HepG2 (cell line): ENCODE data around the gene CYP4F22. TPM values are rescaled to one million over a fixed set of nuclear protein-coding genes. Genes with fewer than 3 reads are reported as not detected.

Source experiments
- ATAC-seq: fragments of 200-7000 bp; cut with Tn5 transposase; 3 replicates; pipeline ENCODE4 v1.9.1; 2020; ENCODE audit warnings: mild to moderate bottlenecking, moderate library complexity
- BruUV-seq: library from RNA; stranded (reverse); fragments of 400-500 nt; replicated peaks from 2 replicates; lab custom pipeline; 2021; lab: Mats Ljungman, UMichigan
- CTCF ChIA-PET: fragments of 300-600 bp; formaldehyde crosslinking; extraction: SDS; loops from one replicate; lab custom pipeline; 2021; ENCODE audit warnings: low total read pairs, inconsistent platforms, low intra/inter-chr PET ratio; lab: Yijun Ruan, JAX
- POLR2A ChIA-PET: fragments of 350-600 bp; sonication (Branson Sonifier 250); formaldehyde crosslinking; loops from one replicate; lab custom pipeline; 2020; ENCODE audit warnings: antibody characterized with exemption, inconsistent platforms; lab: Yijun Ruan, JAX
- DNase-seq: peaks from one replicate; pipeline ENCODE4 v3.0.0-alpha.2; 2015; ENCODE audit warnings: low spot score
- FAIRE-seq: peaks from 3 replicates; lab custom pipeline; 2011; peaks lifted over from hg19 to GRCh38; lab: Jason Lieb, UNC
- H2AFZ ChIP-seq: one replicate; pipeline ENCODE4 v1.6.1; 2011; ENCODE audit warnings: low read length, inconsistent platforms
- H3K27ac ChIP-seq: fragments of 300-600 bp; 3 replicates; pipeline ENCODE4 v1.8.0; 2011; ENCODE audit warnings: mixed run types, mild to moderate bottlenecking, mixed read lengths, low read length, inconsistent platforms; ENCODE audit not compliant: insufficient read depth; ENCODE audit errors: extremely low read length
- H3K27me3 ChIP-seq, 2 experiments: fragments of 200-600 bp in 1 of 2; 2 replicates in 1 of 2; 3 replicates in 1 of 2; pipeline versions ENCODE4 v1.6.0 to v1.8.0; 2011; ENCODE audit warnings: low read length in 2 of 2, mild to moderate bottlenecking in 2 of 2, moderate library complexity in 2 of 2, inconsistent platforms in 1 of 2; ENCODE audit not compliant: insufficient read depth in 2 of 2, control insufficient read depth in 1 of 2
- H3K36me3 ChIP-seq, 2 experiments: fragments of 200-600 bp in 1 of 2; replicated peaks in 1 of 2; 2 replicates in 1 of 2; 3 replicates in 1 of 2; pipeline versions ENCODE4 v1.5.1 to v1.8.0; 2011; ENCODE audit warnings: low read length in 2 of 2, inconsistent platforms in 1 of 2; ENCODE audit not compliant: insufficient read depth in 2 of 2, control insufficient read depth in 1 of 2
- H3K4me1 ChIP-seq: 2 replicates; pipeline ENCODE4 v1.5.1; 2012; ENCODE audit warnings: low read length, inconsistent platforms; ENCODE audit not compliant: insufficient read depth
- H3K4me2 ChIP-seq: 2 replicates; pipeline ENCODE4 v1.6.0; 2011; ENCODE audit warnings: low read depth, low read length, inconsistent platforms
- H3K4me3 ChIP-seq, 3 experiments: fragments of 200-600 bp in 1 of 3; sonication (generic), shearing (Covaris generic) in 1 of 3; replicated peaks in 1 of 3; 2 replicates each; pipeline ENCODE4 v1.5.1; 2011 to 2016; ENCODE audit warnings: low read length in 3 of 3, inconsistent platforms in 2 of 3, low read depth in 2 of 3, mild to moderate bottlenecking in 2 of 3, control low read depth in 1 of 3, mixed read lengths in 1 of 3; ENCODE audit not compliant: insufficient read depth in 1 of 3
- H3K79me2 ChIP-seq: one replicate; pipeline ENCODE4 v1.6.1; 2011; ENCODE audit warnings: low read length, inconsistent platforms; ENCODE audit not compliant: insufficient read depth
- H3K9ac ChIP-seq: 2 replicates; pipeline ENCODE4 v1.6.0; 2011; ENCODE audit warnings: mild to moderate bottlenecking, low read depth, low read length, inconsistent platforms; ENCODE audit not compliant: insufficient read depth
- H3K9me3 ChIP-seq: 2 replicates; pipeline ENCODE4 v1.5.1; 2012; ENCODE audit warnings: mild to moderate bottlenecking, low read length
- H4K20me1 ChIP-seq: 2 replicates; pipeline ENCODE4 v1.6.0; 2011; ENCODE audit warnings: inconsistent platforms, mild to moderate bottlenecking, low read length, moderate library complexity; ENCODE audit not compliant: insufficient read depth
- EEA1 ChIP-seq: sonication (generic); formaldehyde crosslinking; IDR thresholded peaks from 2 replicates; pipeline ENCODE4 v1.5.1; 2020; ENCODE audit warnings: mild to moderate bottlenecking, missing genetic modification reagents, borderline replicate concordance
- KDM1A ChIP-seq: IDR thresholded peaks from 2 replicates; pipeline ENCODE4 v1.6.1; 2016; ENCODE audit warnings: missing compliant biosample characterization
- KDM5B ChIP-seq: sonication (generic); formaldehyde crosslinking; IDR thresholded peaks from 2 replicates; pipeline ENCODE4 v1.4.0; 2020; ENCODE audit warnings: missing genetic modification reagents, mild to moderate bottlenecking, borderline replicate concordance
- NFYB ChIP-seq: sonication (generic); formaldehyde crosslinking; IDR thresholded peaks from 2 replicates; pipeline ENCODE4 v1.4.0; 2020; ENCODE audit warnings: missing genetic modification reagents
- RCOR2 ChIP-seq: IDR thresholded peaks from 2 replicates; pipeline ENCODE4 v1.6.1; 2016; ENCODE audit warnings: missing biosample characterization, missing genetic modification reagents
- SOX6 ChIP-seq, 2 experiments: fragments of 450-650 bp in 1 of 2; sonication (generic) in 1 of 2; formaldehyde crosslinking in 1 of 2; IDR thresholded peaks; 2 replicates each; pipeline versions ENCODE4 v1.4.0 to v1.6.1; 2017 to 2020; ENCODE audit warnings: antibody characterized with exemption in 1 of 2, mild to moderate bottlenecking in 1 of 2, missing genetic modification reagents in 1 of 2
- SP2 ChIP-seq: sonication (generic); formaldehyde crosslinking; IDR thresholded peaks from 2 replicates; pipeline ENCODE4 v1.5.1; 2020; ENCODE audit warnings: mild to moderate bottlenecking, missing genetic modification reagents
- SP5 ChIP-seq: IDR thresholded peaks from 2 replicates; pipeline ENCODE4 v1.6.1; 2016; ENCODE audit warnings: low read depth, borderline replicate concordance
- THAP11 ChIP-seq: IDR thresholded peaks from 2 replicates; pipeline ENCODE4 v1.6.1; 2016; ENCODE audit warnings: missing biosample characterization, missing genetic modification reagents
- ZMYM3 ChIP-seq: sonication (generic); formaldehyde crosslinking; IDR thresholded peaks from 2 replicates; pipeline ENCODE4 v1.5.1; 2020; ENCODE audit warnings: mild to moderate bottlenecking, missing genetic modification reagents
- ZNF335 ChIP-seq: sonication (generic); formaldehyde crosslinking; IDR thresholded peaks from 2 replicates; pipeline ENCODE4 v1.4.0; 2020; ENCODE audit warnings: missing genetic modification reagents
- ZNF556 ChIP-seq: sonication (generic); formaldehyde crosslinking; IDR thresholded peaks from 2 replicates; pipeline ENCODE4 v1.4.0; 2020; ENCODE audit warnings: mild to moderate bottlenecking, missing genetic modification reagents, borderline replicate concordance
- ZNF687 ChIP-seq: sonication (generic); formaldehyde crosslinking; IDR thresholded peaks from 2 replicates; pipeline ENCODE4 v1.5.1; 2020; ENCODE audit warnings: mild to moderate bottlenecking, missing genetic modification reagents, moderate library complexity
- WGBS: methylation state at CpG from one replicate; pipeline ENCODE4 v1.1.6; 2017; ENCODE audit warnings: low lambda C conversion rate; 5-methylcytosine and 5-hydroxymethylcytosine counted together
- in situ Hi-C: cut with HindIII; loops from 2 replicates; pipeline ENCODE4 v1.10.0; 2017; ENCODE audit warnings: low pct_unique_long_range_greater_than_20kb; ENCODE audit not compliant: extremely low pct_ligation_motif_present
- intact Hi-C: fragments of 100-400 bp; cut with micrococcal nuclease; formaldehyde crosslinking; loops from one replicate; pipeline ENCODE4 v1.10.0; 2022; ENCODE audit not compliant: unreplicated experiment
- polyA plus RNA-seq, 8 experiments: library from polyadenylated mRNA; depleted of rRNA in 3 of 8; stranded (reverse) in 7 of 8; unstranded in 1 of 8; fragments of >200 nt; fragmentation: Illumina TruSeq in 4 of 8; extraction: Trizol in 4 of 8; gene quantifications; 2 replicates each; pipeline versions ENCODE4 v1.2.1 to v1.2.3, GENCODE V29; 2011 to 2016; ENCODE audit warnings: low read depth in 4 of 8, missing spikeins in 1 of 8, mixed read lengths in 1 of 8; ENCODE audit not compliant: insufficient read depth in 1 of 8
- total RNA-seq, 5 experiments: library from RNA; depleted of rRNA; stranded (reverse); fragments of >200 nt; fragmentation: Illumina TruSeq; extraction: Trizol; gene quantifications; 2 replicates each; pipeline ENCODE4 v1.2.3, GENCODE V29; 2016; ENCODE audit warnings: low read depth in 1 of 5
- TF ChIP-seq, protein P1 (sequence below): sonication (generic); formaldehyde crosslinking; IDR thresholded peaks from 2 replicates; pipeline ENCODE4 v1.5.1; 2020; ENCODE audit warnings: missing genetic modification reagents, mild to moderate bottlenecking, borderline replicate concordance
- TF ChIP-seq, protein P2 (sequence below): sonication (generic); formaldehyde crosslinking; IDR thresholded peaks from 2 replicates; pipeline ENCODE4 v1.8.1; 2023; ENCODE audit warnings: mild to moderate bottlenecking, missing genetic modification reagents, borderline replicate concordance

The CYP4F22 gene
- total and polyA plus RNA-seq, 2 of the 13 experiments (the other 11 are each of a cell fraction or from before 2014, with no cell fraction given) = 0.05 TPM; not detected in 1

GRCh38 chr19:15555759-15556633 lies 47.7 kb downstream of the CYP4F22 start:
- intact Hi-C loops = loop anchor here (1.0 to 5.0 kb wide), 4 partner anchors 15 to 137 kb away; partner anchors contain the start of gene PGLYRP2
- ATAC-seq = peak; percentile 91
- FAIRE-seq = peak; percentile 95
- peak overlapping the region; percentile 86 for H3K4me2 ChIP-seq
- H3K9ac ChIP-seq = peak overlapping the region; percentile 32
- H3K36me3 ChIP-seq = no peaks in the 10 kb centered on the region
- peak; percentile 89 for DNase-seq
- H3K4me1 ChIP-seq = peaks cover 35% of the 10 kb centered on the region
- H3K4me3 ChIP-seq = peak overlapping the region; percentile 20 to 65 (median 32); a peak in 5 of 6 replicates
- no TSS peak for BruUV-seq
- H4K20me1 ChIP-seq = no peaks in the 10 kb centered on the region
- 0% methylated on average over 22 of the region's 49 CpGs for WGBS
- H3K9me3 ChIP-seq = no peaks in the 10 kb centered on the region
- in situ Hi-C loops = loop anchor here (5.0 to 25.0 kb wide), 3 partner anchors 131 to 469 kb away; partner anchors contain the start of gene OR1I1
- CTCF ChIA-PET = interaction anchor here (0.9 to 3.1 kb wide), 4 partner anchors 15 to 394 kb away, joined by 3 to 35 read pairs (median 10); partner anchors contain the start of gene AKAP8L
- H2AFZ ChIP-seq = no peak overlapping the region
- H3K79me2 ChIP-seq = no peaks in the 10 kb centered on the region
- H3K27me3 ChIP-seq = no peaks in the 10 kb centered on the region; a peak in 1 of 5 replicates
- H3K27ac ChIP-seq = no peak overlapping the region
- POLR2A ChIA-PET = interaction anchor here (1.0 to 2.0 kb wide), 3 partner anchors 137 to 376 kb away, joined by 4 to 18 read pairs (median 5); partner anchors contain the start of genes AKAP8 and AKAP8L
- TF ChIP-seq ZNF556 (CRISPR knock-in tag) (0 out of 2 replicates have a peak, but pooled peaks have one; percentile 11), ZMYM3 (CRISPR knock-in tag) (peak; percentile 94), SOX6 (IDR thresholded peaks at IDR 0.05) (no peak), SOX6 (CRISPR knock-in tag; IDR thresholded peaks at IDR 0.05) (peak; percentile 62), EEA1 (CRISPR knock-in tag) (0 out of 2 replicates have a peak, but pooled peaks have one; percentile 43), RCOR2 (0 out of 2 replicates have a peak, but pooled peaks have one; percentile 34), ZNF687 (CRISPR knock-in tag) (peak; percentile 83), KDM1A (0 out of 2 replicates have a peak, but pooled peaks have one; percentile 14), KDM5B (no peak; the same call in 1 of the 2 replicates), ZNF335 (peak; percentile 8; the same call in 1 of the 2 replicates), THAP11 (CRISPR knock-in tag) (peak; percentile 16; the same call in 1 of the 2 replicates), SP2 (CRISPR knock-in tag) (peak; percentile 45), SP5 (CRISPR knock-in tag) (peak; percentile 59; the same call in 1 of the 2 replicates), NFYB (0 out of 2 replicates have a peak, but pooled peaks have one; percentile 8)
- TF ChIP-seq, protein P1, sequence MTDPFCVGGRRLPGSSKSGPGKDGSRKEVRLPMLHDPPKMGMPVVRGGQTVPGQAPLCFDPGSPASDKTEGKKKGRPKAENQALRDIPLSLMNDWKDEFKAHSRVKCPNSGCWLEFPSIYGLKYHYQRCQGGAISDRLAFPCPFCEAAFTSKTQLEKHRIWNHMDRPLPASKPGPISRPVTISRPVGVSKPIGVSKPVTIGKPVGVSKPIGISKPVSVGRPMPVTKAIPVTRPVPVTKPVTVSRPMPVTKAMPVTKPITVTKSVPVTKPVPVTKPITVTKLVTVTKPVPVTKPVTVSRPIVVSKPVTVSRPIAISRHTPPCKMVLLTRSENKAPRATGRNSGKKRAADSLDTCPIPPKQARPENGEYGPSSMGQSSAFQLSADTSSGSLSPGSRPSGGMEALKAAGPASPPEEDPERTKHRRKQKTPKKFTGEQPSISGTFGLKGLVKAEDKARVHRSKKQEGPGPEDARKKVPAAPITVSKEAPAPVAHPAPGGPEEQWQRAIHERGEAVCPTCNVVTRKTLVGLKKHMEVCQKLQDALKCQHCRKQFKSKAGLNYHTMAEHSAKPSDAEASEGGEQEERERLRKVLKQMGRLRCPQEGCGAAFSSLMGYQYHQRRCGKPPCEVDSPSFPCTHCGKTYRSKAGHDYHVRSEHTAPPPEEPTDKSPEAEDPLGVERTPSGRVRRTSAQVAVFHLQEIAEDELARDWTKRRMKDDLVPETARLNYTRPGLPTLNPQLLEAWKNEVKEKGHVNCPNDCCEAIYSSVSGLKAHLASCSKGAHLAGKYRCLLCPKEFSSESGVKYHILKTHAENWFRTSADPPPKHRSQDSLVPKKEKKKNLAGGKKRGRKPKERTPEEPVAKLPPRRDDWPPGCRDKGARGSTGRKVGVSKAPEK (CRISPR knock-in tag) = peak; percentile 18; the same call in 1 of the 2 replicates
- TF ChIP-seq, protein P2, sequence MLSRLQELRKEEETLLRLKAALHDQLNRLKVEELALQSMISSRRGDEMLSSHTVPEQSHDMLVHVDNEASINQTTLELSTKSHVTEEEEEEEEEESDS (CRISPR knock-in tag) = no peak
